Retinal pigment epithelial cell (primary cell): ENCODE results near the gene TMEM63C.

Experiments
- DNase-seq: peaks from one replicate; pipeline ENCODE4 v3.0.0-alpha.2; 2010; ENCODE audit warnings: low read depth
- H3K4me3 ChIP-seq: 2 replicates; pipeline ENCODE4 v1.5.1; 2011; ENCODE audit warnings: mild to moderate bottlenecking, low read length, control low read depth, moderate library complexity
- TF ChIP-seq, protein P1 (sequence below): conservative IDR thresholded peaks from 2 replicates; pipeline ENCODE4 v1.5.1; 2011; ENCODE audit warnings: low read depth, low read length, control low read depth, inconsistent platforms

TMEM63C gene

DNA sequence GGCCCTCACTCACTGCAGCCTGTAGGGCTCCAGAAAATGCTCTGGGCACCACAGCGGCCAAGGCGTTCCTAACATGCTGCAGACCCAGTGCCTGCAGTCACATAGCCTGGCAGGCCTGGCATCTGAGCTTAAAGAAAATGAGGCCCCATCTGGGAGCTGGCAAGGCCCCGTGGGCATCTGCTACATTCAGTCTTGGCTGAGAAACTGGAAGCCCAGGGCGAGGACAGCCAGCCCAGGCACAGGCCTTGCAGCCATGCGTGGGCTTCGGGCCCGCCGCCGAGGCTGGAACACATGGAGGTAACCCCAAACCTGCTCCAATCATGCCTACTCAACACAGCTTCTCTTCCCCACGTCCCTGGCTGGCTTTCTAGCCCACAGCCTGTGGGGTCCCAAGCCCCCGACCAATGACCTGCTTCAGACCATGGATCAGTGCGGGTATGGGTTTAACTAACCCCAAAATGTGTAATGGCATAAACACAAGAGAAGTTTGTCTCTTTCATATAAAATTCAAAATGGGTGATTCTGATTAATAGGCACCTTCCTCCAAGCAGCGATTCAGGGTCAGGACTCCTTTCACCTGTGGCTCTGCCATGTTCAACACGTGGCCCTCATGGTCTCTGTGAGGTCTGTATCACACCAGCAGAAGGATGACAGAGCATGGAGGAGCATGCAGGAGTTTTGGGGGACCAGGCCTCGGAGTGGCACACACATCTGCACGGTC, 83.0 kb downstream of the TMEM63C start:
- TF ChIP-seq, protein P1, sequence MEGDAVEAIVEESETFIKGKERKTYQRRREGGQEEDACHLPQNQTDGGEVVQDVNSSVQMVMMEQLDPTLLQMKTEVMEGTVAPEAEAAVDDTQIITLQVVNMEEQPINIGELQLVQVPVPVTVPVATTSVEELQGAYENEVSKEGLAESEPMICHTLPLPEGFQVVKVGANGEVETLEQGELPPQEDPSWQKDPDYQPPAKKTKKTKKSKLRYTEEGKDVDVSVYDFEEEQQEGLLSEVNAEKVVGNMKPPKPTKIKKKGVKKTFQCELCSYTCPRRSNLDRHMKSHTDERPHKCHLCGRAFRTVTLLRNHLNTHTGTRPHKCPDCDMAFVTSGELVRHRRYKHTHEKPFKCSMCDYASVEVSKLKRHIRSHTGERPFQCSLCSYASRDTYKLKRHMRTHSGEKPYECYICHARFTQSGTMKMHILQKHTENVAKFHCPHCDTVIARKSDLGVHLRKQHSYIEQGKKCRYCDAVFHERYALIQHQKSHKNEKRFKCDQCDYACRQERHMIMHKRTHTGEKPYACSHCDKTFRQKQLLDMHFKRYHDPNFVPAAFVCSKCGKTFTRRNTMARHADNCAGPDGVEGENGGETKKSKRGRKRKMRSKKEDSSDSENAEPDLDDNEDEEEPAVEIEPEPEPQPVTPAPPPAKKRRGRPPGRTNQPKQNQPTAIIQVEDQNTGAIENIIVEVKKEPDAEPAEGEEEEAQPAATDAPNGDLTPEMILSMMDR: no peak
- no peak for DNase-seq
- no peak overlapping the region for H3K4me3 ChIP-seq

GRCh38 chr14:77265187-77265515, 83.6 kb downstream of the TMEM63C start:
- TF ChIP-seq, protein P1: no peak

GRCh38 chr14:77265561-77266335, 84.2 kb downstream of the TMEM63C start:
- no peak overlapping the region for H3K4me3 ChIP-seq
- no peak for DNase-seq
- TF ChIP-seq, protein P1: no peak

More at GRCh38 chr14:77265187-77265515, 83.6 kb downstream of the TMEM63C start:
- no peak overlapping the region for H3K4me3 ChIP-seq
- DNase-seq: no peak

- DNase-seq: no peak
- no peak overlapping the region for H3K4me3 ChIP-seq
- TF ChIP-seq, protein P1: no peak
Measured at GRCh38 chr14:77266336-77266735, 84.7 kb downstream of the TMEM63C start.

DNA sequence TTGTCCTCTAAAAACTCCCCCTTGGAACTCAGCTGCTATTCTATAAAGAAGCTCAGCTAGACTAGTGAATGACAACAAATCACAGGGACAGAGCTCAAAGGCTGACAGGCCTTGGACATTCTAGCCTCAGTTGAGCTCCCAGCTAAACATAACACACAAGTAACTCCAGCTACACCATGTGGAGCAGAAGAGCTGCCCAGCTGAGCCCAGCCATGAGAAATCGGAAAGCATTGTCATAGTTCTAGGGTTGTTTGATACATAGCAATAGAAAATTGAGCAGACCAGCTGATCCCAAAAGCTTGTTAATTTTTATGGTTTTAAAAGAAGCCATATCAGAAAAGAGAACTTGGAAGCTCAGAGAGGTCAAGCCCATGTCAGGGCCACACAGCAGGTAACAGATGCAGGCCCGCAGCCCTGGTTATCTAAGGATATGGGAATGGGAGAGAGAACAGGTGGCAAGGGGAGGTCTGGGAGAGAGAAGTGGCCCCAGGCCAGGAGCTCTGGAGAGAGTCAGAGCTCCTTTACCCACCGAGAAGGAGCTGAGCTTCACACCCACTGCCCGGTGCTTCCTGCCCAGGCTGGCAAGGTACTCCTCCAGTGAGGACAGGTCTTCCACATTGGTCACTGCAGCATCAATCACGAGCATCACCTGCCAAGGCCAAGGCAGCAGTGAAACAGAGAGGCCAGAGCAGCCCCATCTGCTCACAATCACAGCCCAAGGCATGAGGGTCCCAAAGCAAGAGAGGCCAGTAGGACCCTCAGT, 86.5 kb downstream of the TMEM63C start:
- DNase-seq: no peak
- TF ChIP-seq, protein P1: no peak
- no peak overlapping the region for H3K4me3 ChIP-seq

DNA sequence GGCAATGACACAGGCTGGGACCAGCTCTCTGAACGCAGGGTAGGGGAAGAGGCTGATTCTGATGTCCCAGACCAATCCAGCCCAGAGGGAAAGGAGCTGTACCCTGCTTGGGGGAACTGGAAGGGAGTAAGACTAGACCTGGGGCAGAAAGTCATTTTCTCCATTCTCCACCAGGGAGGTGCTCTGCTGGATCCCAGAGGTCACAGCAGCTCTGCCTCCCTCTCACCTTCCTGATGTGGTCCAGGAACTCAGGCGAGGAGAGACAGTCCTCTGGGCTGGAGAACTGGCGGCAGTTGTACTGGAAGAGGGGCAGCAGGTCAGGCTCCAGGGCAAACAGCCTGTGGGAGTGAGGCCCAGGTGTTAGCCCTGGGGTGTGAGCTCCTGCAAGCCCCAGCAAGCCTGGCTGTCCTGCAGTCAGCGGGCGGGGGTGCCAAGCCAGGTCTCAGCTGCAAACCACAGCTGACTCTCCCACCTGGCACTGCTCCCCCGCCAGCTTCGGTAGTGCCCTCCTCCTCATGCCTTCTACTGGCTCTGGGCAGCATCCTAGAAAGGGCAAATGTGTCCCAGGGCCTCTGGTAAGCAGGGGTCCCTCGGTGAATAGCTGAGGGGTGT, 87.5 kb downstream of the TMEM63C start:
- H3K4me3 ChIP-seq: no peak overlapping the region
- TF ChIP-seq, protein P1: no peak
- DNase-seq: no peak
